Hepatic stellate cell (primary cell): ENCODE measurements around the gene PPP1R1C.

Experiments
- DNase-seq: peaks from one replicate; pipeline ENCODE4 v3.0.0; 2011; ENCODE audit warnings: low spot score

PPP1R1C gene

GRCh38 chr2:182113334-182113733 is 127.7 kb downstream of the PPP1R1C start:
- DNase-seq = no peak

- no peak for DNase-seq
These were observed 129.6 kb downstream of the PPP1R1C start for GRCh38 chr2:182115258-182115657.

GRCh38 chr2:182116774-182117173 is 131.1 kb downstream of the PPP1R1C start:
- no peak for DNase-seq

GRCh38 chr2:182117196-182117595 is 131.5 kb downstream of the PPP1R1C start:
- no peak for DNase-seq

GRCh38 chr2:182128821-182129707 is 143.4 kb downstream of the PPP1R1C start:
- peak; percentile 13 for DNase-seq

- no peak for DNase-seq
These were observed 147.0 kb downstream of the PPP1R1C start for GRCh38 chr2:182132605-182133004.

- peak; percentile 31 for DNase-seq
These were observed 147.7 kb downstream of the PPP1R1C start for GRCh38 chr2:182133195-182133891.

GRCh38 chr2:182134201-182134600 is 148.5 kb downstream of the PPP1R1C start:
- no peak for DNase-seq

- no peak for DNase-seq
These were observed 156.4 kb downstream of the PPP1R1C start for GRCh38 chr2:182142062-182142461.

- no peak for DNase-seq
These were observed 158.6 kb downstream of the PPP1R1C start for GRCh38 chr2:182144041-182144775.

- DNase-seq = peak; percentile 13
These were observed 159.1 kb downstream of the PPP1R1C start for GRCh38 chr2:182144776-182145165.

- no peak for DNase-seq
These were observed 162.7 kb downstream of the PPP1R1C start for GRCh38 chr2:182148344-182148743.

GRCh38 chr2:182163878-182164277 is 178.2 kb downstream of the PPP1R1C start:
- DNase-seq = no peak

GRCh38 chr2:182164686-182165085 is 179.0 kb downstream of the PPP1R1C start:
- DNase-seq = no peak

- peak; percentile 2 for DNase-seq
These were observed 179.5 kb downstream of the PPP1R1C start for GRCh38 chr2:182165202-182165601.

- DNase-seq = no peak
These were observed 180.8 kb downstream of the PPP1R1C start for GRCh38 chr2:182166406-182166805.

- no peak for DNase-seq
These were observed 181.2 kb downstream of the PPP1R1C start for GRCh38 chr2:182166841-182167240.
